Upper lobe of left lung (tissue), 4 donors: ENCODE measurements around the gene VPS37B.

Source experiments
- EP300 ChIP-seq, 4 donors: sonication (generic); formaldehyde crosslinking; IDR thresholded peaks; one replicate each; pipeline ENCODE4 v1.5.1; 2017; ENCODE audit warnings: antibody characterized with exemption in 4 of 4, control low read depth in 2 of 4
- POLR2A ChIP-seq, 4 donors: fragments of 450-650 bp; IDR thresholded peaks; one replicate each; pipeline ENCODE4 v1.5.1; 2016 to 2017; ENCODE audit warnings: antibody characterized with exemption in 4 of 4, mild to moderate bottlenecking in 2 of 4
- POLR2AphosphoS5 ChIP-seq, 2 donors: sonication (generic); formaldehyde crosslinking; IDR thresholded peaks; one replicate each; pipeline ENCODE4 v1.5.1; 2017; ENCODE audit warnings: antibody characterized with exemption in 2 of 2
- TF ChIP-seq, protein P1 (sequence below), 6 experiments: fragments of 450-650 bp in 4 of 6; fragments of 200-600 bp in 2 of 6; sonication (generic) in 2 of 6; IDR thresholded peaks; one replicate each; pipeline ENCODE4 v1.5.1; 2016 to 2019; ENCODE audit warnings: antibody characterized with exemption in 6 of 6

DNA sequence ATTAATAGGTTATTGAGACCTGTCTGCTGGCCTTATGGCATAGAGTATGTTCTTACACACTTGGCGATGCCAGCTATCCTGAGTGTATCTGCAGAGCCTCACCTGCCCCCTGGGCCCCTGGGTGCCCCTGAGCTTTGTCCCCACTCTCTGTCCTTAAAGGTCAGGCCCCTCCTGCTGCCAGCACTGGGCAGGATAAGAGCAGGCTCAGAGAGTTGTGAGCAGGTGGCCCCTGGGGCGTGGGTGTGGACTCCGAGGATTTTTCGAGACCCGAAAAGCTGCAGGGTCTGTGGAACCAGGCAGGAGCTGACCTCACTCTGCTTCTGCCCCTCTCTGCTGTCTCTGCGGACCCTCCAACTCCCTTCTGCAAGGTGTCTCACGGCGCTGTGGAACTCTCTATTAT lies 52.5 kb downstream of the VPS37B start:
- TF ChIP-seq, protein P1, sequence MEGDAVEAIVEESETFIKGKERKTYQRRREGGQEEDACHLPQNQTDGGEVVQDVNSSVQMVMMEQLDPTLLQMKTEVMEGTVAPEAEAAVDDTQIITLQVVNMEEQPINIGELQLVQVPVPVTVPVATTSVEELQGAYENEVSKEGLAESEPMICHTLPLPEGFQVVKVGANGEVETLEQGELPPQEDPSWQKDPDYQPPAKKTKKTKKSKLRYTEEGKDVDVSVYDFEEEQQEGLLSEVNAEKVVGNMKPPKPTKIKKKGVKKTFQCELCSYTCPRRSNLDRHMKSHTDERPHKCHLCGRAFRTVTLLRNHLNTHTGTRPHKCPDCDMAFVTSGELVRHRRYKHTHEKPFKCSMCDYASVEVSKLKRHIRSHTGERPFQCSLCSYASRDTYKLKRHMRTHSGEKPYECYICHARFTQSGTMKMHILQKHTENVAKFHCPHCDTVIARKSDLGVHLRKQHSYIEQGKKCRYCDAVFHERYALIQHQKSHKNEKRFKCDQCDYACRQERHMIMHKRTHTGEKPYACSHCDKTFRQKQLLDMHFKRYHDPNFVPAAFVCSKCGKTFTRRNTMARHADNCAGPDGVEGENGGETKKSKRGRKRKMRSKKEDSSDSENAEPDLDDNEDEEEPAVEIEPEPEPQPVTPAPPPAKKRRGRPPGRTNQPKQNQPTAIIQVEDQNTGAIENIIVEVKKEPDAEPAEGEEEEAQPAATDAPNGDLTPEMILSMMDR (IDR thresholded peaks at IDR 0.05) = no peak
- TF ChIP-seq POLR2AphosphoS5 (IDR thresholded peaks at IDR 0.05) = no peak
- no peak for TF ChIP-seq POLR2A (IDR thresholded peaks at IDR 0.05)
- no peak for TF ChIP-seq EP300 (IDR thresholded peaks at IDR 0.05)
